ENCODE measurements around the gene CRBN. TPM values are rescaled to one million over a fixed set of nuclear protein-coding genes. Genes with fewer than 3 reads are reported as not detected.

The CRBN gene
- polyA plus RNA-seq, 1 experiment = 15.7 TPM

DNA sequence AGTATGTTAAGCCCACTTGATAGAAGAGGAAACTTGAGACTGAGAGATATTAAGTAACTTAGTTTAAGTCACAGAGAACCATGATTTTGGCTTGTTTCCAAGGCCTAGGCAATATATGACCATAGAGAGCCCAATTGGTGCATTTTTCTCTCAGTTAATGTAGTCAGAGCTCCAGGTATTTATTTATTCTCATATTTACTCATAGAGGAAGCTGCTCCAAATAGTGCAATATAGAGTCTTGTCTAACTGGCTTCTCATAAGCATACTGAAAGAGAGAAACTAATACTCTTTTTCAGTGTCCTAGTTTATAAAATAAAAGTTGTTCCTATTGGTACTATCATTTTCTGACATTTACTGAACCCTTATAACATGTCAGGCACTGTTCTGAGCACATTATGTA lies 37.6 kb downstream of the CRBN start:
- TF ChIP-seq, protein P1, sequence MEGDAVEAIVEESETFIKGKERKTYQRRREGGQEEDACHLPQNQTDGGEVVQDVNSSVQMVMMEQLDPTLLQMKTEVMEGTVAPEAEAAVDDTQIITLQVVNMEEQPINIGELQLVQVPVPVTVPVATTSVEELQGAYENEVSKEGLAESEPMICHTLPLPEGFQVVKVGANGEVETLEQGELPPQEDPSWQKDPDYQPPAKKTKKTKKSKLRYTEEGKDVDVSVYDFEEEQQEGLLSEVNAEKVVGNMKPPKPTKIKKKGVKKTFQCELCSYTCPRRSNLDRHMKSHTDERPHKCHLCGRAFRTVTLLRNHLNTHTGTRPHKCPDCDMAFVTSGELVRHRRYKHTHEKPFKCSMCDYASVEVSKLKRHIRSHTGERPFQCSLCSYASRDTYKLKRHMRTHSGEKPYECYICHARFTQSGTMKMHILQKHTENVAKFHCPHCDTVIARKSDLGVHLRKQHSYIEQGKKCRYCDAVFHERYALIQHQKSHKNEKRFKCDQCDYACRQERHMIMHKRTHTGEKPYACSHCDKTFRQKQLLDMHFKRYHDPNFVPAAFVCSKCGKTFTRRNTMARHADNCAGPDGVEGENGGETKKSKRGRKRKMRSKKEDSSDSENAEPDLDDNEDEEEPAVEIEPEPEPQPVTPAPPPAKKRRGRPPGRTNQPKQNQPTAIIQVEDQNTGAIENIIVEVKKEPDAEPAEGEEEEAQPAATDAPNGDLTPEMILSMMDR (IDR thresholded peaks at IDR 0.05; ENCODE audit: insufficient read depth, low read depth, low read length) = no peak
- H3K36me3 ChIP-seq (ENCODE audit: control insufficient read depth, insufficient read depth, low read length) = peaks cover 12% of the 10 kb centered on the region
- ChIA-PET CTCF (interaction anchor here (0.8 to 1.1 kb wide), 2 partner anchors 13 to 37 kb away, joined by 3 read pairs; no protein-coding TSS in a partner anchor), POLR2A (no interaction called here)
- DNase-seq (ENCODE audit: low read depth) = no peak
- H3K27me3 ChIP-seq (ENCODE audit: control insufficient read depth, insufficient read depth, low read length) = no peaks in the 10 kb centered on the region
- no peak overlapping the region for H3K4me3 ChIP-seq (ENCODE audit: low read depth, low read length)

DNA sequence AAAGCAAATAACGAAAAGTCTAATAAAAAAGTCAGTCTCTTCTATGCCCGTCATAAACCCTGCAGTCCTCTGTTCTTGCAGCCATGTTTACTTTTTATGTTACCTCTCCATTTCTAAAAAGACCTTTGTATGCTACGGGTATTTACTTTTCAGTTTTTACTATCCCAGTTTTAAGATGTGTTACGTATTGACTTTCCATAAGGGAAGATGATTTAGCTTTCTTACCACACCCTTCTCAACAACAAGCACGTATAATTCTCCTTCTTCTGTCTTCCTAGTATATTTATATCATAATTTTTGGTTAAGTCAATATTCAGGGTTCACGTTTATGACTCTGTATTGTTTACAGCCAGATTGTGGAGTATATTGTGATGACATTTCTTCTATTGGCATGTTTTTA lies 42.0 kb downstream of the CRBN start:
- POLR2A ChIA-PET = no interaction called here
- DNase-seq (ENCODE audit: low read depth) = no peak
- Histone ChIP-seq H3K27me3 (ENCODE audit: control insufficient read depth, insufficient read depth, low read length) (no peaks in the 10 kb centered on the region), H3K36me3 (ENCODE audit: control insufficient read depth, insufficient read depth, low read length) (peaks cover 8% of the 10 kb centered on the region), H3K4me3 (ENCODE audit: low read depth, low read length) (no peak overlapping the region)
- CTCF ChIA-PET = no interaction called here
- TF ChIP-seq, protein P1 (IDR thresholded peaks at IDR 0.05; ENCODE audit: insufficient read depth, low read depth, low read length) = no peak

DNA sequence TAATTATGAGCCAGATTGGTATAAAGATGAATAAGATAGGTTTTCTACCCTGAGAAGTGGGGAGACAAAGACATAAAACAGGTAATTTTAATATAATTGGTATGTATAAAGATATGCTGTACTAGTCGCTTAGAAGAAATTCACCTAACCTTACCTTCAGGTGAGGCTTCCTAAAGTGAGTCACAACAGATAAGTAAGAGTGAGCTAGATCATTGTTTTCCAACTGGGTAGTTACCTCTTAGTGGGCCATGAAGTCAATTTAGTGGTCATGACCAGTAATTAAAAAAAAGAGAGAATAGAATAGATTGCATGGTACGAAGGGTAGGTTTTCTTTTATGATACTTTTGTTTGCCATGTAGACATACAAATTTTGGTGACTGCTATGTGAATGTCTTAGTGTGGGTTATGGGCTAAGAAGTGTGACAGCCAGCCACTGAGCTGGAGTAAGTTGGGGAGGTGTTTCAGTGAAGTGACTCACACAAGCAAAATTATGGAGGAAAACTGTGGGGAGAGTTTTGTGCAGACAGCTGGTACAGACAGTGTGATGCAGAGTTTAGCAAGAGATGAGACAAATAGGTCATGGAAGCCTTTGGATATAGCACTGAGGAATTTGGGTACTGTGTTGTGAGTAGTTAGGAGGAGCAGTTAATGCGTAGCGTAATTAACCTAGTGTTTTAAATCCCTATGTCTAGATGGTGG lies 44.6 kb downstream of the CRBN start:
- TF ChIP-seq, protein P1 (IDR thresholded peaks at IDR 0.05; ENCODE audit: insufficient read depth, low read depth, low read length) = no peak
- Histone ChIP-seq H3K4me3 (ENCODE audit: low read depth, low read length) (no peak overlapping the region), H3K36me3 (ENCODE audit: control insufficient read depth, insufficient read depth, low read length) (peaks cover 3% of the 10 kb centered on the region), H3K27me3 (ENCODE audit: control insufficient read depth, insufficient read depth, low read length) (no peaks in the 10 kb centered on the region)
- CTCF ChIA-PET = no interaction called here
- no peak for DNase-seq (ENCODE audit: low read depth)
- POLR2A ChIA-PET = no interaction called here

DNA sequence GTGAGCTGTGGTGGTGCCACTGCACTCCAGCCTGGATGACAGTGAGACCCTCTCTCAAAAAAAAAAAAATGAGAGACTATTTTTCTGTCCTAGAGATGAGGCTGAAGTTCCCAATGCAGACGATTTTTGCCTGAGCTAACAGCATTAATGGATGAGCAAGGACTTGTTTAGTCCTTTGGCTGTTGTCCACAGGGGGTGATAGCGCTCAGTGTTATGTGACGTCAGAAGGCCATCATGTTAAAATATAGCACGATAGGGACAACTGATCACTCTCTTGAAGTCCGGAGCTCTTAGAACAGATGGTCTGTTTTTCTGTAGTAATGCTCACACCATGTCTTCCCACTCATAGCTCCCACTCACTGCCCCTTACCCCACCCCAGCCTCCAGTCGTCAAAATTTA lies 46.0 kb downstream of the CRBN start:
- H3K4me3 ChIP-seq (ENCODE audit: low read depth, low read length) = no peak overlapping the region
- ChIA-PET CTCF (no interaction called here), POLR2A (no interaction called here)
- DNase-seq (ENCODE audit: low read depth) = no peak
- peaks cover 3% of the 10 kb centered on the region for H3K36me3 ChIP-seq (ENCODE audit: control insufficient read depth, insufficient read depth, low read length)
- H3K27me3 ChIP-seq (ENCODE audit: control insufficient read depth, insufficient read depth, low read length) = no peaks in the 10 kb centered on the region
- TF ChIP-seq, protein P1 (IDR thresholded peaks at IDR 0.05; ENCODE audit: insufficient read depth, low read depth, low read length) = no peak

DNA sequence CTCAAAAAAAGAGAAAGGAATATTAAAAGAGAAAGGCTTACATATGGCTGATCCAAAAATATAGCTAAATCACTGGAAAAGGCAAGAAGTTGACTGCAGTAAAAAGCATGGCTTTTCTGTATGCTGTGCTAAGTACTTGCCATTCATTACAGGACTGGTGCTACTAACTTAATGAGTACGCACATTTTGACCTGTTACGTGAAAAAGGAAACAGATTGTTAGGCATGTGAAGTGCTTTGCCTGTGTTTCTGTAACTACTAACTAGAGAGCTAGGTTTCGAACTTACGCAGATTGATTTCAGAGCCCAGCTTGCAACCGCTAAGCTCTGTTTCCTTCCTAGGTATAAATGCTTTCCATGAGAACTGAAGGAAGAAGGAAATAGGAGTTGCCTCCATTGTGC lies 49.9 kb downstream of the CRBN start:
- H3K27me3 ChIP-seq (ENCODE audit: control insufficient read depth, insufficient read depth, low read length) = no peaks in the 10 kb centered on the region
- no peak overlapping the region for H3K4me3 ChIP-seq (ENCODE audit: low read depth, low read length)
- TF ChIP-seq, protein P1 (IDR thresholded peaks at IDR 0.05; ENCODE audit: insufficient read depth, low read depth, low read length) = no peak
- ChIA-PET CTCF (interaction anchor here (0.6 to 1.1 kb wide), 2 partner anchors 50 to 84 kb away, joined by 3 to 4 read pairs; partner anchors contain the start of gene CRBN), POLR2A (no interaction called here)
- no peak for DNase-seq (ENCODE audit: low read depth)
- H3K36me3 ChIP-seq (ENCODE audit: control insufficient read depth, insufficient read depth, low read length) = peaks cover 3% of the 10 kb centered on the region

Measured in BJ (cell line).